Measurements from ENCODE around the gene PRDM16.

- TF ChIP-seq MYC (IDR thresholded peaks at IDR 0.05; ENCODE audit: low read depth, low read length), result no peak
- no peak for TF ChIP-seq CTCF (IDR thresholded peaks at IDR 0.05; ENCODE audit: low read depth, low read length)
These were observed 213.2 kb downstream of the PRDM16 start for GRCh38 chr1:3282186-3282585.
